Activated CD4-positive, CD25-positive, alpha-beta regulatory T cell (primary cell): ENCODE data around the gene HLA-DOA.
A peak's percentile ranks its signal among the peaks of the same experiment; 100 is the strongest.

Experiments used
- DNase-seq, 4 experiments: peaks; one replicate each; lab custom pipeline; 2025; lab: John Stamatoyannopoulos, UW

HLA-DOA gene

GRCh38 chr6:32977953-32978324 is 31.5 kb downstream of the HLA-DOA start:
- no peak for DNase-seq

DNA sequence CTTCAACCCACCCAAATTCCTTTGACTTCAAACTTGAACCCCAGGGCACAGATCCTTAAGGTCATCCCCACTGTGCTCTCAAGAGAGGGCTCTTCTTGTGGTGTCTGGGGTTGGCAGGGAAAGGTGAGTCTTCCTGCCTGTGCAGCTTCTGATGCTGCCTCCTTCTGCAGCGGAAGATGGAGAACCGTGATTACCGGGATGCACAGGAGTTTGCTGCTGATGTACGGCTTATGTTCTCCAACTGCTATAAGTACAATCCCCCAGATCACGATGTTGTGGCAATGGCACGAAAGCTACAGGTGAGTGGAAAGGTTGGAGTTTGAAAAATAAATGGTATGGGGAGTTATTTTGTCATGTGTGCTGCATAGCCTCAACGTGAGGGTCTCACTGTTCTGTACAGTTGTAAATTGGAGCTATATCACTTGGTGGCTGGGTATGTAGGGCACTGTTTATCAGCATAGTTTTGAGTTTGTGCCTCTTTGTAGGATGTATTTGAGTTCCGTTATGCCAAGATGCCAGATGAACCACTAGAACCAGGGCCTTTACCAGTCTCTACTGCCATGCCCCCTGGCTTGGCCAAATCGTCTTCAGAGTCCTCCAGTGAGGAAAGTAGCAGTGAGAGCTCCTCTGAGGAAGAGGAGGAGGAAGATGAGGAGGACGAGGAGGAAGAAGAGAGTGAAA is 32.0 kb downstream of the HLA-DOA start:
- no peak for DNase-seq

- no peak for DNase-seq
Observed at GRCh38 chr6:32976334-32977069, 32.9 kb downstream of the HLA-DOA start.

DNA sequence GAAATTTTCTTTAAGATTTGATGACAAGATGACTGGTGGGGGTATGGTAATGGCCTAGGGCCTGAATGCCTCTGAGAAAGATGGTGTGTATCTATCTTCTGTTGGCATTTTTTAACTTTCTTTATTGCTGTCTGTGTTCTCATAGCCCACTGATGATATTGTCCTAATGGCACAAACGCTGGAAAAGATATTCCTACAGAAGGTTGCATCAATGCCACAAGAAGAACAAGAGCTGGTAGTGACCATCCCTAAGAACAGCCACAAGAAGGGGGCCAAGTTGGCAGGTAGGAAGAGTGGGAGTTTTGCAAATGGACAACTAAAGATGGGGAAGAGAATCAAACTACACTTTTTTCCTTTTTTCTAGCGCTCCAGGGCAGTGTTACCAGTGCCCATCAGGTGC is 33.5 kb downstream of the HLA-DOA start:
- no peak for DNase-seq

DNA sequence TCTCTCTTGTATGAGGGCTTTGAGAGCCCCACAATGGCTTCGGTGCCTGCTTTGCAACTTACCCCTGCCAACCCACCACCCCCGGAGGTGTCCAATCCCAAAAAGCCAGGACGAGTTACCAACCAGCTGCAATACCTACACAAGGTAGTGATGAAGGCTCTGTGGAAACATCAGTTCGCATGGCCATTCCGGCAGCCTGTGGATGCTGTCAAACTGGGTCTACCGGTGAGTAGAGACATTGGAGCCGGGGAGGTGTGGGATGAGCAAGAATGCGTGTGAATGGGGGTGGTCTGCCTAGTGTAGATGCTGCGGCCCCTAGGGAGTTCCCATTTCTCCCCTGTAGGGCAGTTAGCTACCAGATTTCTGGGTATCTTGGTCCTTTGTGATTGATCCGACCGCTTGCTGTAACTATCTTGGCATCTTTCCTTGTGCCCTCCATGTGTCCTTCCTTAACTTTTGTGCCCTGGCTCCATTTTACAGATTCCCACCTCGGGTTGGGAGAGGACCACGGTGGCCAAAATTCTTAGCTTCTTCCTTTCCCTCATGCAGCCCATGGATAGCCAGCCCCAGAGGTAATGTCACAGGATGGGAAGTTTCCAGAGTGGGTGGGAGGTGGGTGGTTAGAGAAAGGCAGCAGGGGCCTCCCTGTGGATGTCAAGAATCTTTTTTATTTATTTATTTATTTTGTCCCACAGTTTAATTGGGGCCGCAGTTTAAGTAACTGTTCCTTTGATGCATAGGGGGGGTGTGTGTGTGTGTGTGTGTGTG is 34.7 kb downstream of the HLA-DOA start:
- DNase-seq, result no peak

GRCh38 chr6:32974016-32974333 is 35.4 kb downstream of the HLA-DOA start:
- no peak for DNase-seq

- peak in 2 of 4 experiments; percentile 30 to 37 for DNase-seq
Observed at GRCh38 chr6:32973144-32974015, 36.0 kb downstream of the HLA-DOA start.

DNA sequence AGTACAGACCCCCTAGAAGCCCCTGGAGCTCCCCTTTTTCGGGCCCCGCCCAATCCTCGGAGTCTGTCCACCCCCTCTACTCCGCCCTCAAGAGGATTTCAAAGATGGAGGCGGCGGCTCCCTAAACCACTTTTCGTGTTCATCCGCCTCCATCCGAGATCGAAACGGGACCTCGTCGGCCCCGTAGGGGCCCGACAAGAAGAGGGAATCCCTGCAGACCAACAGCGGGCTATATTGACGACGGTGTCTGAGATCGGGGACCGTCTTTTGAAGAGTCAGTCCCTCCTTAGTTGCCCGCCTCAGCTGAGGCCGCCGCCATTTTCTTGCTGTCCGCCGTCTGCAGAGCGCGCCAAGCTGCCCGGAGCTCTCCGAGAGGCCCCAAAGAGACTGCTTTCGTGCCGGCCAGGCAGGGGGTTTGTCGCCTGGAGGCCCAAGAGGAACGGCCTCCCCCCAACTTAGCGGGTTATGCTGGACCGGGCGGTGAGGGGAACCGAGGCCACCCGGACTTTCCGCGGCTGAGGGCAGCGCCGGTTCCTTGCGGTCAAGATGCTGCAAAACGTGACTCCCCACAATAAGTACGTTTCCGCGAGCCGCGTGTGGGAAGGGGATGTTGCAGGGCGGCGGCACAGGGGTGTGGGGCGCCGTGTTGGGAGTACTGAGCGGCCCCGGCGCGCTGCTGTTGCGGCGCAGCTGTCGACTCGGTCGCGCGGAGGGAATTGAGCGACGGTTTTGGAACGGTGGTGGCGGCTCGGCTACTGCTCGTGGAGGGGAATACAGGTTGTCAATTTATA is 36.8 kb downstream of the HLA-DOA start:
- DNase-seq, result peak in 3 of 4 experiments; percentile 49 to 60 (median 60)

DNA sequence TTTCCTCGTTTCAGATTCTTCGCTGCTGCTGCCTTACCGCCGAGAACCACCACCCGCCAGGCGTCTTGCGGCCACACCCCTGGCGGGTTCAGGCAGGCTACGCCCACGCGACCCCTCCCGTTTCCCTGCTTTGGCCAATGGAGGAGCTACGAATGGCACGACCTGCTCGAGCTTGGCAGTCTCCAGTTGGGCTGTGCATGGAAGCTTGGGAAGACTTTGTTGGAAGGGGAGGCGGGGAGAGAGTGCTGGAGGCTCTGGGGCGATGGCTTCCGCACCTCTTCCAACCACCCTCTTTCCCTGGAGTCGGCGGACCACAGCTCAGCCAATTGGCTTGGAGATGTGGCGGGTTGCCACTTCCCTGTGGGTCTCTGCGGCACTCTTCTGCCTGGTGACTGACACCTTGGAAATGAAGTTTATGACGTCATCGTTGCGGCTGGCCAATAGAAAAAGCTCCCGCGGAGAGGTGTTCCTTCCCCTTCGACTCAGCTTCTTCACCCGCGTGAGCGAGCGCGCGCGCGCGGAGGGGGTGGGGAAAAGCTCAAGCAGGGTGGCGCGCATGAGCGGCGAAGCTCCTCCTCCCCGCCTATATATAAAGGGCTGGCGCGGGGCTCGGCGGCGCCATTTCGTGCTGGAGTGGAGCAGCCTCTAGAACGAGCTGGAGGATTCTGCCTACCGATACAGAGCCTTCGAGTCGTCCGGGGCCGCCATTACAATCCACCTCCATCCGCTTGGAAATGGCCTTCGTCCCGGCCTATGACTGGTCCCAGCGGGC is 37.6 kb downstream of the HLA-DOA start:
- DNase-seq, result peak; percentile 98 to 100 (median 99)

DNA sequence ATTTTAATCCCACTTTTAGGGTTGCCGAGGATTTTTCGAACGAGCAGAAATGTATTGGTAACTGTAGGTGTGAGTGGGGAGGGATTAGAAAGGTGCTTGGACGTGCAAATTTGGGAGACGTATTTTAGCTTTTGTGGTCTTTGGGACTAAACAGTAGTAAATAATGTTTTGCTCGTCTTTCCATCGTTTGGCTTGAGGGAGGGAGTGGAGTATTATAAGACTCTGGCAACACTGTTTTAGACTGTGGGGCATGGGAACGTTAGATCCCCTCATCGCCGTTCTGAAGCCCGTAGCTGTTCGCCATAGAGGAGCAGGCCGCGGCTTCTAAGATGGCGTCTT is 38.2 kb downstream of the HLA-DOA start:
- DNase-seq, result no peak

DNA sequence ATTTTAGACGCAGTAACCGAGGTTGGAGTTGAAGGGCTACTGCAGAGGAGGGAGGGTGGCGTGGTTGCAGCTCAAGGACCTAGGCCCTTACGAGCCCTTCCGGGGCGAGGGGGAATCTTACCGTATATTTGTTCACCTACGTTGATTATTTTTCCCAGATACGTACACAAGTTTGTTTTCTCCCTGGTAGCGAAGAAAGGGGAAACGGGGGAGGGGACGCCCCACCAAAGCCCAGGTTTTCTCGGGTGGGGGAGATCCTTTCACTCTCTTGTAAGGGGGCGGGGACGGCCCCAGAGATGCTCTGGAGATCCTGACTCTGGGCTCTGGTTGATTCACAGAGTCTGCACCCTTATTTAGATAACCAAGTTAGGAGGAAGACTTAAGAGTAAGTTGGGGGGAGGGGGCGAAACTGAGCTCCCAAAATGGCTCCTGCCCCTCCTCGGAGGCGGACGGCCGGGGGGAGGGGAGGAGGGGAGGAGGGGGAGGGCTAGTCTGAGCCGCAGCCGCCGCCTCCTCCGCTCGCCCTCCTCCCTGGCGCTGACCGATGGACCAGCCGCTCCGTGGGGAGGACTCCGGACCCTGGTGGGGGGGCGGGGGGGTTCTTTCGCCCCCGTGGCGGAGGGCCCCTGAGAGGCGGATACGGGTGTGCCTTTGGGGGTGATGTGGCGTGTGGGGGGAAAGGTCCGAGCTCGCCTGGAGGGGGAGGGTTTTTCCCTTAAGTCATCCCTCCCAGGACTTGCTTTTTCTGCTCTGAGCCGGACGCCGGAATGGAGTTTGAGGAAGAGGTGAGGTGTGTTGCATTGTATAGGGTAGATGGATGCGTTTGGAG is 38.8 kb downstream of the HLA-DOA start:
- DNase-seq, result peak; percentile 65 to 77 (median 70)

DNA sequence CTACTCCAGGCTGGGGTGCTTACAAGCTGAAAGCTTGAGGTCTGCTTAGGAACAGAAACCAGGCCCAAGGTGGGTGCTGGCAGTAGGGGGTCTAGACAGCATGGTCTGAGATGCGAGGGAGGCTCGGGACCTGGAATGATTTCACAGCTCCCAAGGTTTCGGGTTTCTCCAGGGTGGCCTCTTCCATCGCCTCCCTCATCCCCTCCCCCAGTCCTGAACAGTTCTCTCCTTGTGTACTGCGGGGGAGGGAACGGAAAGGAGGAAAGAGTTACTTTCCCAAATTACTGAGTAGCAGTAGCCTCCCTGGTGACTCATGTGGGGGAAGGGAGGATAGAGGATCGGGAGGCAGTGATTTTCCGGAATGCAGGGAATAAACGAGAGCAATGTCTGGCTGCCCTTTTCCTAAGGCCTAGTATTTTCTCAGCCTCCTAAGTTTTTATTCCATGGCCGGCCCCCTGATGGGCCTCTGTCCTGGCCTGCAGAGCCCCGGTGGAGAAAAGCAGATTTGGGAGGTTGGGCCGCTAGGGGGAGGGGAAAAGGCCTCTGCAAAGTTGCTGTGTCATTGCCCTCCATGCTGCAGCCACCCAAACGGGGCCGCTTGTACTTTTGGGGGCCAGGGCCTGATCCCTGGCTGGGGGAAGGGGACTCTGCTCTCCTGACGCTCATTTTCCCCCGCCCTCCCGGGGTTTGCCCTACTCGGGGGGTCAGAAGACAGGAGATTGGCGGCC is 39.5 kb downstream of the HLA-DOA start:
- DNase-seq, result peak; percentile 40 to 73 (median 58)

DNA sequence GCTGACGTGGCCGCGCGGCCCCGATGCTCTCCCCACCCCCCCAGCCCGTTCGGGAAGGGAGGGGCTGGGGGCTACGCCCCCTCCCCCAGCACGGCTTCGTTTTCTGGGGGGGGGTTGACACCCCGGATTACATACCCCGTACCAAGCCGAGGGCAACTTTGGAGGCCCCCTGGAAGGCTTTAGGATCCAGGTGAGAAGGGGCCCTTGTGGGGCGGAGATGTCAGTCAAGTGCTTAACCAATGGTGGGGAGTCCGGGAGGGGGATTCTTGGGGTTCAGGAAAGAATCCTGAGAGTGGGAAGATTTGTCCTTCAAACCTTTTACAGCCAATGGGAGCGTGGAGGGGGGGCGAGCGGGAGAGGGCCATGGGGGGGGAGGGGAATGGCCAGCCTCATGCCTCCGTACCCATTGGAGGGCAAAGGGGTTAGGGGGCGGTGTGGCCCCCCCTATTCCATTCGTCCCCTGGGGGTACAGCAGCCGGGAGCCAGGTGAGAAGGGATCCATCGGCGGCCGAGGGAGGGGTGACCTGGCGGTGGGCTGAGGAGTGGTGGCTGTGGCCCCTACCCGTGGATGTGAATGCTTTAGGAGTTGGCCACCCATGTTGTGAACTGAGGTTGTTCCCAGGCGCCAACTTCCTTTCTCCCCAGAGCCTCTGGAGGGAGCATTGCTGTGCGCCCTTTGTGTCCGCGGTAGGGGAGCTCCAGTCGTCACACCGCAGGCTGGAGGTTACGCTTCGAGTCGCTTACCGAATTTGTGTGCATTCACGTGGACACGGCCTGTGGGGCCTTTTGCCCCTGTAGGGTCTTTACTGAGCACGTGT is 40.3 kb downstream of the HLA-DOA start:
- peak in 3 of 4 experiments; percentile 29 to 66 (median 61) for DNase-seq

DNA sequence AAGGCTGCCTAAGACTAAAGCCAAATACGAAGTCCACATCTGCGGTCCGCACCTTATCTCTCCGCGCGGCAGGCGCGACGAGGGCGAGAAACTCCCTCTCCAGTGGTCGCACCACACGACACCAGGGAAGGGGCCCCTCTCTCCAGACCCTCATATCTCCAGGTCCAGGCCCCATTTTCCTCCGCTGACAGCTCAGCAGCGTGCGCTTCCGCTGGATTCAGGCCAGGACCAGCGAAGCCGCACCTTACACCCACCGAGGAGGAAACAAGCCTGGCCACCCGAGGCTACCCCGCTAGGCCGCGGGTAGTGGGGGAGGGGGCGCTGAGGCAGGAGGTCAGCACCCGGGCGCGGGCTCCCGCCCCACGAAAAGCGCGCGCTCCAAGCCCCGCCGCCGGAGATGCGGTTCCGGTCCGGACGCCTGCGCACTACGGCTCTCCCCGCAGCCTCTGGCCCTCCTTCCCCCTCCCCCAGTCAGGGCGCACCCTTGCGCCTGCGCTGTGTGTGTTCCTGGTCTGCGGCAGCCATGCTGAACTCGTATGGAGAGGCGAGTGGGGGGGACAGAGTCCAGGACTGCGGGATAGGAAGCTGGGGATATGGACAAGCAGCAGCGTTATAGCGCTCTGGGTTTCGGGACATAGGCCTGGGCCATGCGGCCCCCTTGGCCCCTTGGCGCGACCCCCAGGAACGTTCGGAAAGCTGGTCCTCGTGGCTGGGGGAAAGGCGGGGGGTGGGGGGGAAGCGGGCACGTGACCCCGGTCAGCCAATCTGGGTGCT is 41.1 kb downstream of the HLA-DOA start, which contains the start of gene BRD2:
TSS of gene BRD2 (plus strand) at position 502 of the 774 bp plus-strand sequence. CDS start 4,305 bp downstream, outside the sequence.
- DNase-seq, result peak; percentile 87 to 94 (median 89)

- DNase-seq, result no peak
Observed at GRCh38 chr6:32967151-32968091, 42.0 kb downstream of the HLA-DOA start.

DNA sequence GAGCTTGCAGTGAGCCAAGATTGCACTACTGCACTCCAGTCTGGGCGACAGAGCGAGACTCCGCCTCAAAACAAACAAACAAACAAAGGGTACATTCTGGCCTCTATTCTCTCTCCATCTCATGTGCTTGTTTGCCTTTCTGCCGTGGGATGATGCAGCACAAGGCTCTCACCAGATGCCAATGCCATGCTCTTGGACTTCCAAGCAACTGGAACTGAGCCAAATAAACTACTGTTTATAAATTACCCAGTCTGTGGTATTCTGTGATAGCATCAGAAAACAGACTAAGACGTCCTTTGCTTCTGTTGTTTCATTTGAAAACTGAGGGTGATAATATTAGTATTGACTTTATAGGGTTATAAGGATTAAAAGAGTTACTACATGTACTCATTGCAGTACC is 44.6 kb downstream of the HLA-DOA start:
- DNase-seq, result no peak
